Ascending aorta (tissue), 2 donors: Measurements from ENCODE around the gene DSE. TPM values are rescaled to one million over a fixed set of nuclear protein-coding genes. Genes with fewer than 3 reads are reported as not detected.

ENCODE experiments used
- DNase-seq, 2 donors: peaks; one replicate each; pipeline ENCODE4 v3.0.0-alpha.2; 2019; ENCODE audit warnings: low spot score in 2 of 2
- H3K27ac ChIP-seq, 2 donors: fragments of 200-600 bp; sonication (generic); one replicate each; pipeline ENCODE4 v1.5.1; 2016 to 2017; ENCODE audit warnings: mild to moderate bottlenecking in 1 of 2
- H3K27me3 ChIP-seq: fragments of 200-600 bp; sonication (generic); one replicate; pipeline ENCODE4 v1.5.1; 2017
- H3K36me3 ChIP-seq, 2 donors: fragments of 200-600 bp; sonication (generic); one replicate each; pipeline ENCODE4 v1.5.1; 2016
- H3K4me1 ChIP-seq, 2 donors: fragments of 200-600 bp; sonication (generic); one replicate each; pipeline ENCODE4 v1.5.1; 2016 to 2017; ENCODE audit warnings: mild to moderate bottlenecking in 1 of 2
- H3K4me3 ChIP-seq, 2 donors: fragments of 200-600 bp; sonication (generic); one replicate each; pipeline ENCODE4 v1.5.1; 2016 to 2017; ENCODE audit warnings: mild to moderate bottlenecking in 1 of 2
- H3K9me3 ChIP-seq, 2 donors: fragments of 200-600 bp; sonication (generic); one replicate each; pipeline ENCODE4 v1.5.1; 2016
- CTCF ChIP-seq, 3 experiments: fragments of 200-600 bp in 2 of 3; fragments of 450-650 bp in 1 of 3; sonication (generic) in 2 of 3; IDR thresholded peaks; one replicate each; pipeline ENCODE4 v1.5.1; 2016 to 2019; ENCODE audit warnings: antibody characterized with exemption in 3 of 3, mild to moderate bottlenecking in 1 of 3, moderate library complexity in 1 of 3
- intact Hi-C: fragments of 100-400 bp; cut with DNase I; formaldehyde crosslinking; loops from one replicate; pipeline ENCODE4 v1.15.1; 2023
- total RNA-seq: library from RNA; depleted of rRNA; stranded (reverse); fragments of >200 nt; gene quantifications from one replicate; pipeline ENCODE4 v1.1.0, GENCODE V29; 2016

DSE gene
- total RNA-seq, 1 donor from 2014 or later, result 27.6 TPM

DNA sequence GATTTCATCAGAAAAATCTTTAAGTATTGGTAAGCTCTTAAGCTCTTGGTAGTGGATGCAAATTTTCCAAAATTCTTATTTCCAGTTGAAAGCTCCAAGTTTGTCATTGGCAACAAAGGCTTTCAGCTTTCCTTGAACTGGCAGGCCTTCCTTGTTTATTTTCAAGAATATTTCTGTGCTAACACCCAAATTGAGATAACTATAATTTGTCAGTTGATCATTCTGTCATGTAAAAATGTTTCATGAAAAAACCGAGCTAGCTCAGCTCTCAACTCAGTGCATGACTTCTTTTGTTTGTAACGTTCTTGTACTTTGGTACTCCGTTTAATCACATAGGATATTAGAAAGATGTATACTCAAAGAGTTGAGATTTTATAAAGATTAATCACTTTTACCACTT, 51.5 kb downstream of the DSE start:
- peaks cover 4 to 7% of the 10 kb centered on the region in 2 donors for H3K36me3 ChIP-seq
- H3K4me3 ChIP-seq, result no peak overlapping the region
- peaks cover 0 to 8% of the 10 kb centered on the region in 2 donors for H3K4me1 ChIP-seq
- no peaks in the 10 kb centered on the region for H3K9me3 ChIP-seq
- H3K27ac ChIP-seq, result no peak overlapping the region
- intact Hi-C loops, result no loop called here
- no peak for DNase-seq
- TF ChIP-seq CTCF (IDR thresholded peaks at IDR 0.05), result no peak
- no peaks in the 10 kb centered on the region for H3K27me3 ChIP-seq

DNA sequence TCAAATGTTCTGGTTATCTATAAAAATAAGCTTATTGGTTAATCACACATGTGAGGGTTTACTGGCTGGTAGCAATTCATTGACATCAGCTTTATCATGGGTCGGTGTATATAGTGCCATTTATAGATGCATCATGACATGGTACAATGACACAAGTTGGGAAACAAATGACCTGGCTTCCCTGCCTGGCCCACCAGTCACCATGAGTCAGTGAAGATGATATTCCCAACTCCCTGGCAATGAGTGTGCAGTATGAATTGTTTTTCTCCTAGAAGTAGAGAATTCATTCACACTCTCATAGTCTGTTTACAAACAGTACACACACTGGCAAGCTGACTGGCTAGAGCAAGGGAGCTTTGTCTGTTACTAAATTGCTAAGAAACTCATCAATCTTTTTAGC, 53.3 kb downstream of the DSE start:
- Histone ChIP-seq H3K27ac (no peak overlapping the region), H3K36me3 (peaks cover 12 to 17% of the 10 kb centered on the region in 2 donors), H3K4me3 (no peak overlapping the region), H3K27me3 (no peaks in the 10 kb centered on the region), H3K4me1 (peaks cover 0 to 8% of the 10 kb centered on the region in 2 donors), H3K9me3 (no peaks in the 10 kb centered on the region)
- no peak for DNase-seq
- intact Hi-C loops, result no loop called here
- TF ChIP-seq CTCF (IDR thresholded peaks at IDR 0.05), result no peak

DNA sequence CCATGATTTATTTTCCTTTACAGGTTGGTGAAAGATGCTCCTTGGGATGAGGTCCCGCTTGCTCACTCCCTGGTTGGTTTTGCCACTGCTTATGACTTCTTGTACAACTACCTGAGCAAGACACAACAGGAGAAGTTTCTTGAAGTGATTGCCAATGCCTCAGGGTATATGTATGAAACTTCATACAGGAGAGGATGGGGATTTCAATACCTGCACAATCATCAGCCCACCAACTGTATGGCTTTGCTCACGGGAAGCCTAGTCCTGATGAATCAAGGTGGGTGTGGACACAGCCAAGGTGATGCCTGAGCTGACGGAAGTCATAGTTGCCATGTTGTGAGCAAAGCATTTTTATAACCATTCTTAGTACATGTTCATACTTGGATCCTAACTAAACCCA, 55.8 kb downstream of the DSE start:
- intact Hi-C loops, result no loop called here
- H3K27me3 ChIP-seq, result no peaks in the 10 kb centered on the region
- no peak overlapping the region for H3K27ac ChIP-seq

GRCh38 chr6:116429111-116429510, 58.4 kb downstream of the DSE start:
- intact Hi-C loops, result no loop called here
- no peaks in the 10 kb centered on the region for H3K4me1 ChIP-seq
- no peaks in the 10 kb centered on the region for H3K27me3 ChIP-seq
- peaks cover 22 to 42% of the 10 kb centered on the region in 2 donors for H3K36me3 ChIP-seq
- no peak overlapping the region for H3K27ac ChIP-seq
- no peak overlapping the region for H3K4me3 ChIP-seq
- no peaks in the 10 kb centered on the region for H3K9me3 ChIP-seq
- no peak for DNase-seq
- no peak for TF ChIP-seq CTCF (IDR thresholded peaks at IDR 0.05)

More for the DNA sequence above, 55.8 kb downstream of the DSE start:
- H3K4me3 ChIP-seq, result no peak overlapping the region
- peaks cover 22 to 26% of the 10 kb centered on the region in 2 donors for H3K36me3 ChIP-seq
- no peaks in the 10 kb centered on the region for H3K9me3 ChIP-seq
- DNase-seq, result no peak
- TF ChIP-seq CTCF (IDR thresholded peaks at IDR 0.05), result no peak
- H3K4me1 ChIP-seq, result peaks cover 0 to 8% of the 10 kb centered on the region in 2 donors

DNA sequence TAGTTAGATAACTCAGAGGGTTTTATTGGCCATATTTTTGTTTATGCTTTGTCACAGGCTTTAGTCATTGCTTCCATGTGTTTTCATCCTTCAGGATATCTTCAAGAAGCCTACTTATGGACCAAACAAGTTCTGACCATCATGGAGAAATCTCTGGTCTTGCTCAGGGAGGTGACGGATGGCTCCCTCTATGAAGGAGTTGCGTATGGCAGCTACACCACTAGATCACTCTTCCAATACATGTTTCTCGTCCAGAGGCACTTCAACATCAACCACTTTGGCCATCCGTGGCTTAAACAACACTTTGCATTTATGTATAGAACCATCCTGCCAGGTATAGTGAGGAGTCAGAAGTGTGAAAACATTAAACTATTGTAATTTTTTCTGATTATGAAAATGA, 60.1 kb downstream of the DSE start:
- Histone ChIP-seq H3K36me3 (peaks cover 27 to 49% of the 10 kb centered on the region in 2 donors), H3K27ac (no peak overlapping the region), H3K4me3 (no peak overlapping the region), H3K9me3 (no peaks in the 10 kb centered on the region), H3K27me3 (no peaks in the 10 kb centered on the region), H3K4me1 (no peaks in the 10 kb centered on the region)
- no peak for DNase-seq
- intact Hi-C loops, result no loop called here
- no peak for TF ChIP-seq CTCF (IDR thresholded peaks at IDR 0.05)

GRCh38 chr6:116431964-116432595, 61.3 kb downstream of the DSE start:
- Histone ChIP-seq H3K36me3 (peaks cover 26 to 54% of the 10 kb centered on the region in 2 donors), H3K27ac (no peak overlapping the region), H3K9me3 (no peaks in the 10 kb centered on the region), H3K4me1 (no peaks in the 10 kb centered on the region), H3K4me3 (no peak overlapping the region), H3K27me3 (no peaks in the 10 kb centered on the region)
- DNase-seq, result no peak
- no peak for TF ChIP-seq CTCF (IDR thresholded peaks at IDR 0.05)
- intact Hi-C loops, result no loop called here
